A673 (cell line): ENCODE results near the gene CDHR2. TPM values are rescaled to one million over a fixed set of nuclear protein-coding genes. Genes with fewer than 3 reads are reported as not detected.

Experiments used
- BruUV-seq: library from RNA; stranded (reverse); fragments of 400-500 nt; replicated peaks from 2 replicates; lab custom pipeline; 2021; lab: Mats Ljungman, UMichigan
- CTCF ChIA-PET: fragments of 300-600 bp; sonication (Branson Sonifier 250); formaldehyde crosslinking; loops from one replicate; lab custom pipeline; 2022; ENCODE audit warnings: antibody characterized with exemption; lab: Charles Lee
- POLR2A ChIA-PET: fragments of 300-600 bp; sonication (Branson Sonifier 250); formaldehyde crosslinking; loops from one replicate; lab custom pipeline; 2022; ENCODE audit warnings: antibody characterized with exemption; ENCODE audit not compliant: low non-redundant PET; lab: Charles Lee
- DNase-seq: peaks from one replicate; pipeline ENCODE4 v3.0.0-alpha.2; 2015; ENCODE audit warnings: low spot score
- H3K27ac ChIP-seq: fragments of 200-600 bp; sonication (generic); 2 replicates; pipeline ENCODE4 v1.5.1; 2016; ENCODE audit warnings: mixed run types, low read depth, mild to moderate bottlenecking, mixed read lengths, antibody characterized with exemption, low read length; ENCODE audit not compliant: poor library complexity, severe bottlenecking
- H3K27me3 ChIP-seq: fragments of 200-600 bp; sonication (generic); replicated peaks from 2 replicates; pipeline ENCODE4 v1.6.1; 2017; ENCODE audit warnings: mixed run types, low read depth, mild to moderate bottlenecking, mixed read lengths, antibody characterized with exemption, low read length; ENCODE audit not compliant: insufficient read depth, poor library complexity
- H3K36me3 ChIP-seq: fragments of 200-600 bp; sonication (generic); 2 replicates; pipeline ENCODE4 v1.6.1; 2016; ENCODE audit warnings: mixed run types, mild to moderate bottlenecking, mixed read lengths, antibody characterized with exemption, low read length; ENCODE audit not compliant: insufficient read depth, poor library complexity, severe bottlenecking
- H3K4me1 ChIP-seq: fragments of 200-600 bp; sonication (generic); 2 replicates; pipeline ENCODE4 v1.6.1; 2017; ENCODE audit warnings: mixed run types, mild to moderate bottlenecking, mixed read lengths, antibody characterized with exemption, low read length; ENCODE audit not compliant: insufficient read depth, poor library complexity, severe bottlenecking
- H3K4me3 ChIP-seq: fragments of 200-600 bp; sonication (generic); 2 replicates; pipeline ENCODE4 v1.5.1; 2016; ENCODE audit warnings: low read depth, mixed run types, mild to moderate bottlenecking, mixed read lengths, low read length; ENCODE audit not compliant: poor library complexity, severe bottlenecking
- H3K9me3 ChIP-seq: fragments of 200-600 bp; sonication (generic); 2 replicates; pipeline ENCODE4 v1.6.1; 2016; ENCODE audit warnings: mixed run types, low read depth, mild to moderate bottlenecking, mixed read lengths, antibody characterized with exemption, low read length; ENCODE audit not compliant: poor library complexity, severe bottlenecking
- CTCF ChIP-seq: fragments of 300-800, 200-600 bp; sonication (generic); conservative IDR thresholded peaks from 2 replicates; pipeline ENCODE4 v1.5.1; 2017; ENCODE audit warnings: low read depth, mild to moderate bottlenecking, antibody characterized with exemption, low read length, moderate library complexity, mixed read lengths
- EZH2 ChIP-seq: fragments of 200-600 bp; sonication (generic); IDR thresholded peaks from 2 replicates; pipeline ENCODE4 v1.6.1; 2017; ENCODE audit warnings: borderline replicate concordance, low read depth, mild to moderate bottlenecking, mixed read lengths, antibody characterized with exemption, low read length; ENCODE audit not compliant: poor library complexity, severe bottlenecking
- intact Hi-C: fragments of 100-400 bp; cut with micrococcal nuclease; formaldehyde crosslinking; loops from one replicate; pipeline ENCODE4 v1.10.0; 2022; ENCODE audit not compliant: unreplicated experiment
- total RNA-seq: library from RNA; stranded (reverse); gene quantifications from 2 replicates; pipeline ENCODE4 v1.2.3, GENCODE V29; 2021

CDHR2 gene
- total RNA-seq, 1 experiment from 2014 or later = not detected

DNA sequence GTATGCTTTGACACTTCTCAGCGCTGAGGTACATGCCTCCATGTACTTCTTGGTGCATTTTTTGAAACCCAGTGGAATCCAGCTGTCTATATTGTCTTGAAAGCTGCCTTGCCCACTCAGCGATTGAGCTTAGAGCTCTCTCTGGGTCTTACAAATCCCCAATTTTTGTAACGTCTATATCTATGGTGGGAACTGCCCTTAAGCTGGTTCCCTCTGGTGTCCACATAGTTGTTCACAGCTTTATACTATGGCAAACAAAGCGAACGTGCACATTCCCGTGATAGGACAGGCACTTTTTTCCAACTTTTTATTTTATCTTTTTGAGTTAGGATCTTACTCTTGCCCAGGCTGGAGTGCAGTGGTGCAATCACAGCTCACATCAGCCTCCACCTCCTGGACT lies 20.9 kb downstream of the CDHR2 start:
- peak; percentile 13 for DNase-seq
- intact Hi-C loops = loop anchor here (5.0 to 10.0 kb wide), 3 partner anchors 47 to 385 kb away; partner anchors contain the start of gene CLTB
- no peaks in the 10 kb centered on the region for H3K9me3 ChIP-seq
- H3K36me3 ChIP-seq = no peaks in the 10 kb centered on the region
- H3K4me1 ChIP-seq = no peaks in the 10 kb centered on the region
- CTCF ChIA-PET = interaction anchor here (0.6 kb wide), 1 partner anchor 23 kb away, joined by 3 read pairs; no protein-coding TSS in a partner anchor
- no peaks in the 10 kb centered on the region for H3K27me3 ChIP-seq
- H3K27ac ChIP-seq = no peak overlapping the region
- no TSS peak for BruUV-seq
- POLR2A ChIA-PET = interaction anchor here (0.6 kb wide), 1 partner anchor 30 kb away, joined by 3 read pairs; no protein-coding TSS in a partner anchor
- TF ChIP-seq EZH2 (no peak), CTCF (peak; percentile 19; the same call in 1 of the 2 replicates)
- H3K4me3 ChIP-seq = no peak overlapping the region

DNA sequence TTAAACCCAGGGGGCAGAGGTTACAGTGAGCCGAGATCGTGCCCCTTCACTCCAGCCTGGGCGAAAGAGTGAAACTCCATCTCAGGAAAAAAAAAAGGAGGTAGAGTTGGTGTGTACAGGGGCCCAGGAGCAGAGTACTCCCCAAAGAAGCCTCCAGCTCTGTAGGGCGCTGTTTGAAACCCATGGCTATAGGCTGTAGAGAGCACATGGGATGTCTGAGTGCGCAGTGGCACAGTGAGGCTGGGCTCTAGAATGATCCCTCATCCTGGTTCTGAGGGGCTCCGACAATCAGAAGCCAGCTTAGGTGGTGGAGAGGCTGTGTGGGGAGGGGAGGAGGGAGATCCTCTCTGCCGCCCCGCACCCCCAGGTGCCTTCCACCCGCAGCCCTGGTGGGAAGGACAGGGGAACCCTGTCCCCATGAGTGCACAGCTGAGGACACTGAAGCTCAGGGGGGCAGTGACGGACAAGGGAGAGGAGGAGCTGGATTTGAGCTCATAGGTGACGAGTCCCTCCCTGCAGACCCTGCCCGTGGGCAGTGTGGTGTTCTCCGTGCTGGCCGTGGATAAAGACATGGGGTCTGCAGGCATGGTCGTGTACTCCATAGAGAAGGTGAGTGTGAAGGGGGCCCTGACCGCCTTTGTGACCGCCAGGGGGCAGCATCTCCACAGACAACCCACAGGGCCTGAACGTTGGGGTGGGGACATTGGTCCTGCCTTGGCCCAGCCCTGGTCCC lies 24.6 kb downstream of the CDHR2 start:
- peak; percentile 60 for DNase-seq

GRCh38 chr5:176574297-176574591 lies 25.1 kb downstream of the CDHR2 start:
- H3K4me1 ChIP-seq = no peaks in the 10 kb centered on the region
- no peak overlapping the region for H3K4me3 ChIP-seq
- H3K36me3 ChIP-seq = no peaks in the 10 kb centered on the region
- POLR2A ChIA-PET = no interaction called here
- DNase-seq = no peak
- no TSS peak for BruUV-seq
- intact Hi-C loops = loop anchor here (5.0 to 10.0 kb wide), 3 partner anchors 43 to 381 kb away; partner anchors contain the start of gene CLTB
- no peak overlapping the region for H3K27ac ChIP-seq
- H3K9me3 ChIP-seq = no peaks in the 10 kb centered on the region
- CTCF ChIA-PET = no interaction called here
- TF ChIP-seq EZH2 (no peak), CTCF (no peak)
- H3K27me3 ChIP-seq = no peaks in the 10 kb centered on the region

More for the DNA sequence above, 24.6 kb downstream of the CDHR2 start:
- Histone ChIP-seq H3K36me3 (no peaks in the 10 kb centered on the region), H3K9me3 (no peaks in the 10 kb centered on the region), H3K4me3 (no peak overlapping the region), H3K27ac (no peak overlapping the region), H3K4me1 (no peaks in the 10 kb centered on the region), H3K27me3 (no peaks in the 10 kb centered on the region)
- TF ChIP-seq CTCF (peak; percentile 86), EZH2 (no peak)
- POLR2A ChIA-PET = interaction anchor here (0.6 kb wide), 1 partner anchor 386 kb away, joined by 6 read pairs; no protein-coding TSS in a partner anchor
- no TSS peak for BruUV-seq
- intact Hi-C loops = loop anchor here (5.0 to 10.0 kb wide), 3 partner anchors 44 to 381 kb away; partner anchors contain the start of gene CLTB
- CTCF ChIA-PET = interaction anchor here (0.5 kb wide), 1 partner anchor 872 kb away, joined by 5 read pairs; no protein-coding TSS in a partner anchor
